Mammary epithelial cell (primary cell): ENCODE measurements around the gene SLC8A2.

ENCODE experiments used
- EZH2 ChIP-seq: IDR thresholded peaks from 2 replicates; pipeline ENCODE4 v1.6.1; 2012; ENCODE audit warnings: low read length, inconsistent platforms, borderline replicate concordance
- TF ChIP-seq, protein P1 (sequence below), 2 donors: IDR thresholded peaks in 1 of 2; conservative IDR thresholded peaks in 1 of 2; 2 replicates each; pipeline ENCODE4 v1.5.1; 2011 to 2012; ENCODE audit warnings: inconsistent platforms in 2 of 2, low read length in 2 of 2, mild to moderate bottlenecking in 2 of 2, control low read depth in 1 of 2, low read depth in 1 of 2; ENCODE audit not compliant: insufficient read depth in 1 of 2; ENCODE audit errors: extremely low read depth in 1 of 2

- TF ChIP-seq, protein P1, sequence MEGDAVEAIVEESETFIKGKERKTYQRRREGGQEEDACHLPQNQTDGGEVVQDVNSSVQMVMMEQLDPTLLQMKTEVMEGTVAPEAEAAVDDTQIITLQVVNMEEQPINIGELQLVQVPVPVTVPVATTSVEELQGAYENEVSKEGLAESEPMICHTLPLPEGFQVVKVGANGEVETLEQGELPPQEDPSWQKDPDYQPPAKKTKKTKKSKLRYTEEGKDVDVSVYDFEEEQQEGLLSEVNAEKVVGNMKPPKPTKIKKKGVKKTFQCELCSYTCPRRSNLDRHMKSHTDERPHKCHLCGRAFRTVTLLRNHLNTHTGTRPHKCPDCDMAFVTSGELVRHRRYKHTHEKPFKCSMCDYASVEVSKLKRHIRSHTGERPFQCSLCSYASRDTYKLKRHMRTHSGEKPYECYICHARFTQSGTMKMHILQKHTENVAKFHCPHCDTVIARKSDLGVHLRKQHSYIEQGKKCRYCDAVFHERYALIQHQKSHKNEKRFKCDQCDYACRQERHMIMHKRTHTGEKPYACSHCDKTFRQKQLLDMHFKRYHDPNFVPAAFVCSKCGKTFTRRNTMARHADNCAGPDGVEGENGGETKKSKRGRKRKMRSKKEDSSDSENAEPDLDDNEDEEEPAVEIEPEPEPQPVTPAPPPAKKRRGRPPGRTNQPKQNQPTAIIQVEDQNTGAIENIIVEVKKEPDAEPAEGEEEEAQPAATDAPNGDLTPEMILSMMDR (conservative IDR thresholded peaks at IDR 0.05 in 1 of 2, IDR thresholded peaks at IDR 0.05 in 1 of 2; ENCODE audit: extremely low read depth in 1 of 2, insufficient read depth in 1 of 2, low read depth in 1 of 2, low read length in 2 of 2): no peak
- no peak for TF ChIP-seq EZH2
These were observed 89.9 kb downstream of the SLC8A2 start for GRCh38 chr19:47381653-47382279.
